ENCODE measurements around the gene UBE2D4.
A peak's percentile ranks its signal among the peaks of the same experiment; 100 is the strongest.

The UBE2D4 gene

DNA sequence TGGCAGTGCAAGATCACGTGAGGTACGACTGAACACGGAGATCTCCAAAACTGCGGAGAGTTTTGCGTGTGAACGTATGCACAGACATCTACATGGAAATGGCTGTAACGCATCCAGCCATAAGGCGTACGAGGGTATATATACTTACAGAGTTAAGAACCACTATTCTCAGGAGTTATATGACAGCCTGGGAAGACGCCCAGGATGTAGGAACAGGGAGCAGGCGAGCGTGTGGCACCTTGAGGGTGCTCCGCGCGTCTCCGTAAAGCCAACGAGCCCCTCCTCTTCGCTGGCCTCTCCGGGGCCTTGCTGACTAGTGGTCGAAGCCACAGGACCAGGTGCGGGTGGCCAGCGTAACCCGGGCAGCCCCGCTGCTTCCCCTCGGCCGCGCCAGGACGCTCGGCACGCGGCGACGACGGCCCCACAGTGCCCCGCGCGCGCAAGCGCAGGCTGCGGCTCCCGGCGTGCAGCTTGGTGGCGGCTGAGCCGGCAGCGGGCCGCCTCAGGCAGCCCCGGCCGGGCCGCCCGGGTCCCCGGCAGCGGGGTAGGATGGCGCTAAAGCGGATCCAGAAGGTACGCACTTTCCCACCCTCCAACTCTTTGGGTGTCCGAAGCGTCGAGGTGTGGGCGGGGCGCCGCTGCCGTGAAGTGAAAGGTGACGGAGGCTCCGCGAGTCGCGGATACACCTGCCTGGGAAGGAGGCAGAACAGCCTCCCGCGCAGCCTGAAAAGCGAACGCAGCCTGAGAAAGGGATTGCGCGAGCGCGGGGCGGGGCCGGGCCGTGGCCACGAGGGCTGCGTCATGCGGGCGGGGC lies at the start of gene UBE2D4:
Gene UBE2D4, plus strand, starts transcription at position 453 of the 814 bp plus-strand sequence. Its CDS starts 97 bp downstream, at position 550.
- DNase-seq, result peak; percentile 91
- H3K27ac Mint-ChIP-seq, result peak within 1 kb of the TSS; percentile 97
- peaks cover 19% of the 10 kb centered on the region for H3K36me3 Mint-ChIP-seq (ENCODE audit: low read depth)
- H3K4me1 Mint-ChIP-seq, result peaks cover 32% of the 10 kb centered on the region
- no peaks in the 10 kb centered on the region for H3K27me3 Mint-ChIP-seq
- H3K4me3 Mint-ChIP-seq, result peak within 1 kb of the TSS; percentile 94
- H3K9me3 Mint-ChIP-seq, result no peaks in the 10 kb centered on the region
- peak; percentile 95 for ATAC-seq

DNA sequence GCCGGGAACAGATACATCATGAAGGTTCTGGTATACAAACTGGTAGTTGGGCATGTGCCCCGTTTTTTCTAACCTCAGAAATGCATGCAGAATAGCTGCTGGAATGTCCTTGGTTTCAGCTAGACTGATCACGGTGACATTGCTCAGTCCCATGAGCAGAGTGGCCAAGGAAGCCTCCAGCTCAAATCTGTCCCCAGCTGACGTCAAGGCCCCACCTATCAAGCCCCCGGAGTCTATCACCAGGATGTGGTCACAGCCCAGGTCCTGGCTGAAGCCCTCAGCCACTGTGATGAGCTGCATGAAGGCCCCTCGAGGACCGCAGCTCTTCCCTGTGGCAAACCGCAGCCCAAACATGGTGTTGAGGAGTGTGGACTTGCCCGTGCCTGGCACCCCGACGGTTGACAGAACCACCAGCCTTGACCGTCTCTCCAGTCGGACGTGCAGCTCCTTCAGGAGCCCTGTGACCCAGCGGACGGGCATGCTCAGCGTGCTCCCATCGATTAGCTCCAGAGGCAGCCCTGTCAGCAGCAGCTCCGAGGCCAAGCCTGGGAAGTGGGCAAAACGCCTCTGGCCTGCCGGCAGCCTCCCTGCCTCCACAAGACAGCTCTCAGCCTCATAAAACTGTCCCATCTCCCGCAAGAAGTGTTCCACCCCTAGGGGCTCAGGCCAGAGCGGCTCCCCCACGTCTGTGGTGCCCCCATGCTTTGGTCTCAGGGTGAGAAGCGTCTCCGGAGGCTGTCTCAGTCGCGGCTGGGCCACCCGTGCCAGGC lies 49.1 kb upstream of the UBE2D4 start:
- no peak overlapping the region for H3K27ac Mint-ChIP-seq

DNA sequence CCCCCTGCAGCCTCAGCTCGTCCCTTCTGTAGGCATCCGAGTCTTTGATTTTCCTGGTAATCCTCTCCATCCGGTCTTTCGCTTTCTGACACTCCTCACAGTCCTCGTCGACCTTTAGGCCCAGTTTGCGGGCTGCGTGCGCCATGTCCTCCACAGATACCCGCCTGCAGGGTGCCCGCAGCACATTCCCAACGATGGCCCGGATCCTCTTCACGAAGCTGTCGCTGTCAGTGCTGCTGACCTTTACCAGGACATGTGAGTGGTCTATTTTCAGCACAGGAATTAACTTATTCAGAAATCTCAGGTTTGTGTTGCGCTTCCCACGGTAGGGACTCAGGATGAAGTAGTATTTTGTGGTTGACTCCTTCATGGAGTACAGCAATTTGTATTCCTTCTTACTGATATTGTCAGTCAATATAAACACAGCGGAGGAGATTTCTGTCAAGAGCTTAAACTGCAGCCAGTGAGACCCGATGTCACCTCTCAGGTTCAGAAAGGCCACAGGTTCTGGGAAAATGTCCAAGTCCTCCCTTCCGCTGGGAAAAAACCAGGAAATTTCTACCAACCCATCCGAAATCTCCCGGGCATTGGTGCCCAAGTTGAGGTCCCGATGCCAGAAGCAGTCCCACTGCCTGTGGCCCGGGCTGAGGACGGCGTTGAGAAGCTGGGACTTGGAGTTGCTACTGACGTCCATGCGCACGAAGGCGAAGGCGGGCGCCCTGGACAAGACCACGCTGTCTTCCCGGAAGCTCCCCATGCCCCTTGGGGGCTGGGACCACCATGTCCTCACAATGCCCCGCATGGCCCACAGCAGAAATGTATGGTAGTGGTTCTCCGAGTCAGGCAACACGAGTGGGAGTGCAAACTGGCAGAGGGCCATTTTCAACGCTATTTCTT lies 48.0 kb upstream of the UBE2D4 start:
- ATAC-seq (no peak), DNase-seq (no peak)
- Mint-ChIP-seq H3K27ac (no peak overlapping the region), H3K4me3 (no peak overlapping the region), H3K9me3 (no peaks in the 10 kb centered on the region), H3K4me1 (no peaks in the 10 kb centered on the region), H3K36me3 (ENCODE audit: low read depth) (peaks cover 32% of the 10 kb centered on the region), H3K27me3 (no peaks in the 10 kb centered on the region)

More for the DNA sequence above, 49.1 kb upstream of the UBE2D4 start:
- no peaks in the 10 kb centered on the region for H3K9me3 Mint-ChIP-seq
- DNase-seq, result no peak
- no peak for ATAC-seq
- no peak overlapping the region for H3K4me3 Mint-ChIP-seq
- no peaks in the 10 kb centered on the region for H3K27me3 Mint-ChIP-seq
- peaks cover 10% of the 10 kb centered on the region for H3K4me1 Mint-ChIP-seq
- H3K36me3 Mint-ChIP-seq (ENCODE audit: low read depth), result peaks cover 29% of the 10 kb centered on the region

DNA sequence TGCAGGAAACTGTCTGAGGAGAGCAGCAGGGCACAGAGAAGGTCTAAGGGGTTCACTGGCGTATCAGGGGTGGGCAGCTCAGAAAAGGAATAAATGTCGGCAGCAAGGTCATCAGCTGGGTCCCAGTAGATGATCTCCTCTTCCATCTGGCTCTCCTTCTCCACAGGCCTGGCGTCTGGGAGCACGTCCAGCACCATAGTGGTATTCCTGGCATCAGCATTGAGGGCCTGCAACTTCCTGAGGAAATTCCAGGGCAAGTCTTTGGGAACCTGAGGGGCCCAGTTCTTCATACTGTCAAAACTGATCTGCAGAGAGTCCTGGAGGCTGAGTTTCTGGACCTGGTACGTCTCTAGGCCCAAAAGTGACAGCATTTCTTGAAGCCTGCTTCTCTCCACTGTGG lies 47.4 kb upstream of the UBE2D4 start:
- Mint-ChIP-seq H3K36me3 (ENCODE audit: low read depth) (peaks cover 33% of the 10 kb centered on the region), H3K9me3 (no peaks in the 10 kb centered on the region), H3K27me3 (no peaks in the 10 kb centered on the region), H3K4me1 (no peaks in the 10 kb centered on the region), H3K27ac (no peak overlapping the region), H3K4me3 (no peak overlapping the region)
- DNase-seq (no peak), ATAC-seq (no peak)

DNA sequence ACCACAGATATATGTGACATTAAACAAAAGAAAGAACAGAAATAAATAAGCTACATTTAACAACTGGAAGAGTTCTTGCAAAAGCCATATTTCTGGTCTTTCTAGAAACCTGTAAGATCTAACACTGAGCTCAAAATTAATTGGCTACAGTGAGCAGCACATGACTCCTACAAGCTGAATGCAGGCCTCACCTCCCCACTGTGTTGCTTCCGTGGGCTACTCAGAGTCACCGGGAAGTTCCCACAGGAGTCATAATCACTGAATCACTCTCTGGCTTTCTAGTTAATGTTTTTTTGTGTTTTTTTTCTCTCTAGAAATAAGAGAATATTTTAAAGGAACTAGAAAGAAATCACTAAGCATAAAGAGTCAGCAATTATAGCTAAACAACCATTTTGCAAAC lies 46.8 kb upstream of the UBE2D4 start:
- no peak overlapping the region for H3K27ac Mint-ChIP-seq
- DNase-seq, result no peak

DNA sequence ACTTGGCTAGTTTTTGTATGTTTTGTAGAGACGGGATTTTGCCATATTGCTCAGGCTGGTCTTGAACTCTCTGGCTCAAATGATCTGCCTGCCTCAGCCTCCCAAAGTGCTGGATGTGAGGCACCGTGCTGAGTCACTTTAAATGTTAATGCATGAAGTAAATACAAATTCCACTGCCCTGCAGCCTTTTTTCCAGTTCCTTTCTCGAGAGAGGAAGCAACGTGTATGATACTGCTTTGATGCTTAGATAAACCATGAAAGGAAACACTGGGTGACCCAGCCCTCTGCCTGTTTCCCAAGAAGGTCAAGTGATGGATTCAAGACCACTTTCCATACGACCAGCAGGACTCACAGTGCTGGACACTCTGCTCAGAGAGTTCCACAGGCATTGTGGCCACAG lies 45.6 kb upstream of the UBE2D4 start:
- no peak overlapping the region for H3K27ac Mint-ChIP-seq
- H3K36me3 Mint-ChIP-seq (ENCODE audit: low read depth), result peaks cover 38% of the 10 kb centered on the region
- H3K4me1 Mint-ChIP-seq, result no peaks in the 10 kb centered on the region
- no peaks in the 10 kb centered on the region for H3K9me3 Mint-ChIP-seq
- DNase-seq (no peak), ATAC-seq (no peak)
- no peaks in the 10 kb centered on the region for H3K27me3 Mint-ChIP-seq
- no peak overlapping the region for H3K4me3 Mint-ChIP-seq

More for the DNA sequence above, 46.8 kb upstream of the UBE2D4 start:
- ATAC-seq, result no peak
- no peaks in the 10 kb centered on the region for H3K9me3 Mint-ChIP-seq
- H3K27me3 Mint-ChIP-seq, result no peaks in the 10 kb centered on the region
- peaks cover 37% of the 10 kb centered on the region for H3K36me3 Mint-ChIP-seq (ENCODE audit: low read depth)
- no peaks in the 10 kb centered on the region for H3K4me1 Mint-ChIP-seq
- no peak overlapping the region for H3K4me3 Mint-ChIP-seq

DNA sequence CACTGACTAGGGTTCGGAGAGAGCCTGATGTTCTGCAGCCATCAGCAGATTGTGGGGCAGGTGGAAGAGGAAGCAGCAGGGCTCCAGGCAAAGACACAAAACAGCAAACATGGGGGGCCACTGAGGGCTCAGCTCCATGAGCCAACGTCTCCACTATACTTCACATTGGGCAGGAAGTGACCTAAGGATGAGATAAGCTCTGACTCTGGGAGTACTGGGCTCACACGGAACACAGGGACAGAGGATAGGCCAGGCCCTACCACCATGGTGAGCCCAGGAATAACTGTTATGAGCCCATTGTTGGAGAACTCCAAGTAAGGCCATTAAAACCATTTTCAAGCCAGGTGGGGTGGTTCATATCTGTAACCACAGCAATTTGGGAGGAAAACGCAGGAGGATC lies 42.0 kb upstream of the UBE2D4 start:
- no peak for ATAC-seq
- no peak overlapping the region for H3K4me3 Mint-ChIP-seq
- H3K4me1 Mint-ChIP-seq, result peaks cover 6% of the 10 kb centered on the region
- no peaks in the 10 kb centered on the region for H3K27me3 Mint-ChIP-seq
- no peak overlapping the region for H3K27ac Mint-ChIP-seq
- H3K36me3 Mint-ChIP-seq (ENCODE audit: low read depth), result peaks cover 26% of the 10 kb centered on the region
- H3K9me3 Mint-ChIP-seq, result no peaks in the 10 kb centered on the region
- DNase-seq, result no peak

DNA sequence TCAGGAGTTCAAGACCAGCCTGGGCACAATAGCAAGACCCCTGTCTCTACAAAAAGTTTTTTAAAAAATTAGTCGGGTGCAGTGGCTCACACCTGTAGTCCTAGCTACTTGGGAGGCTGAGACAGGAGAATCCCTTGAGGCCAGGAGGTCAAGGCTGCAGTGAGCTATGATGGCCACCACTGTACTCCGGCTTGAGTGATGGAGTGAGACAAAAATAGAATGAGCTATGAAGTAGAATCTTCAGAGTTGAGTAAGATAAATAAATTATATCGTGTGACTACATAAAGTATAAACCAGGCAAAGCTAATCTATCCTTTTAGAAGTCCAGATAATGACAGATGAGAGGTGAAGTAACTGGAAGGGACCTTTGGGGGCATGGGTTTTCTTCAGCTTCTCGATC lies 41.6 kb upstream of the UBE2D4 start:
- H3K4me3 Mint-ChIP-seq, result no peak overlapping the region
- peaks cover 25% of the 10 kb centered on the region for H3K36me3 Mint-ChIP-seq (ENCODE audit: low read depth)
- ATAC-seq, result no peak
- H3K27ac Mint-ChIP-seq, result no peak overlapping the region
- H3K4me1 Mint-ChIP-seq, result peaks cover 10% of the 10 kb centered on the region
- H3K9me3 Mint-ChIP-seq, result no peaks in the 10 kb centered on the region
- H3K27me3 Mint-ChIP-seq, result no peaks in the 10 kb centered on the region
- no peak for DNase-seq

DNA sequence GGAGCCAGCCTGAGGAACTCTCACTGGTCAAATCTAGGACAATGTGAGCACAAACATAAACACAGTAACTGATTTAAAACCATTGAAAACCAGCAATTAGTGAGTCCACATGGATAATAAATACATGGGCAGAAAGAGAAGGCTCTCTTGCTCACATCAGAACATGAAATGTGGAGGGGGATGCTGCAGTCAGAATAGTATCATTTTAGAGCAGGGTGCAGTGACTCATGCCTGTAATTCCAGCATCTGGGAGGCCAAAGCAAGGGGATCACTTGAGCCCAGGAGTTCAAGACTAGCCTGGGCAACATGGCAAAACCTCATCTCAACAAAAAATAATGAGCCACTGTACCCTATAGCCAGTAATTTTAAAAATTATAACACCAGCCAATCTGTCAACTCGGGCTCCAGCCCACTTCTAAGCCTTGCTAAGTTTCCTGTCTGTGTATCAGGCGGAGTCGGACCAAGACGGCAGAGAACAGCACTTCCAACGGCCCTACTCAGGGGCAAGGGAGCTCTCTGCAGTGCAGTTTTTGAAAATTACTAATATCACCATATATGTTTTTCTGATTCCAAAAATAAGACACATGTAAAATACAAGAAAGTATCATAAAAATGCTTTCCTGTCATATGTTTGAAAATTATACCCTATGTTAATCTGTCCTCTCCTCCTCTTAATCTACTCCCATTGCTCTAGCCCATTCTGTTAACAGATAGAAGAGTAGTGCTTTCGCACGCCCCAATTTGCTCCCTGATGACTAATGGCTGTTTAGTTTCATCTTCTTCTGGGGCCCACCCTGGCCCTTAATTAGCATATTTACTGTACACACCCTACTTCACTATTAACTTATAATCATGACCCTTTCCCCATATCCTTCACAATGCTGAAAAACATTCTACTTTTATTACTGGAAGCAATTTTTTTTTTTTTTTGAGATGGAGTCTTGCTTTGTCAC lies 37.0 kb upstream of the UBE2D4 start:
- DNase-seq, result no peak
- peaks cover 34% of the 10 kb centered on the region for H3K4me1 Mint-ChIP-seq
- H3K4me3 Mint-ChIP-seq, result no peak overlapping the region
- H3K27me3 Mint-ChIP-seq, result no peaks in the 10 kb centered on the region
- no peaks in the 10 kb centered on the region for H3K9me3 Mint-ChIP-seq
- no peak overlapping the region for H3K27ac Mint-ChIP-seq
- H3K36me3 Mint-ChIP-seq (ENCODE audit: low read depth), result peaks cover 5% of the 10 kb centered on the region
- peak; percentile 59 for ATAC-seq

DNA sequence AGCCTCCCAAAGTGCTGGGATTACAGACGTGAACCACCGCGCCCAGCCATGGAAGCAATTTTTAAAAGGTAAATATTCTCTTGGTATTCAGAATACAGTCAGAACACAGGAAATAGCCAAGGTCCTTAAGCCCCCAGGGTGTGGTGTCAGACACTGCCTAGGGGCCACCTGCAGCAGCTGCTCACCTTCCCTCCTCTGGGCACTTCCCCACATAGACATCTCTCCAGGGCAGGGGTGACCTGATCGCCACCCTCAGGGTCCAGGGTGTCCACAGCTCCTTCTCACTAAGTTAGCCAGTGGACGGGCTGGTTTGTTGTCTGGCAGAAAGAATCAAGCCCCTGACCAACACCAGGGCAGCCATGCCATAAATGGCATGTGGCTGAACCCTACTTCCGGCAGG lies 35.8 kb upstream of the UBE2D4 start:
- H3K9me3 Mint-ChIP-seq, result no peaks in the 10 kb centered on the region
- ATAC-seq, result no peak
- H3K36me3 Mint-ChIP-seq (ENCODE audit: low read depth), result peaks cover 9% of the 10 kb centered on the region
- no peaks in the 10 kb centered on the region for H3K27me3 Mint-ChIP-seq
- H3K4me3 Mint-ChIP-seq, result no peak overlapping the region
- H3K4me1 Mint-ChIP-seq, result peaks cover 34% of the 10 kb centered on the region
- no peak overlapping the region for H3K27ac Mint-ChIP-seq
- no peak for DNase-seq

DNA sequence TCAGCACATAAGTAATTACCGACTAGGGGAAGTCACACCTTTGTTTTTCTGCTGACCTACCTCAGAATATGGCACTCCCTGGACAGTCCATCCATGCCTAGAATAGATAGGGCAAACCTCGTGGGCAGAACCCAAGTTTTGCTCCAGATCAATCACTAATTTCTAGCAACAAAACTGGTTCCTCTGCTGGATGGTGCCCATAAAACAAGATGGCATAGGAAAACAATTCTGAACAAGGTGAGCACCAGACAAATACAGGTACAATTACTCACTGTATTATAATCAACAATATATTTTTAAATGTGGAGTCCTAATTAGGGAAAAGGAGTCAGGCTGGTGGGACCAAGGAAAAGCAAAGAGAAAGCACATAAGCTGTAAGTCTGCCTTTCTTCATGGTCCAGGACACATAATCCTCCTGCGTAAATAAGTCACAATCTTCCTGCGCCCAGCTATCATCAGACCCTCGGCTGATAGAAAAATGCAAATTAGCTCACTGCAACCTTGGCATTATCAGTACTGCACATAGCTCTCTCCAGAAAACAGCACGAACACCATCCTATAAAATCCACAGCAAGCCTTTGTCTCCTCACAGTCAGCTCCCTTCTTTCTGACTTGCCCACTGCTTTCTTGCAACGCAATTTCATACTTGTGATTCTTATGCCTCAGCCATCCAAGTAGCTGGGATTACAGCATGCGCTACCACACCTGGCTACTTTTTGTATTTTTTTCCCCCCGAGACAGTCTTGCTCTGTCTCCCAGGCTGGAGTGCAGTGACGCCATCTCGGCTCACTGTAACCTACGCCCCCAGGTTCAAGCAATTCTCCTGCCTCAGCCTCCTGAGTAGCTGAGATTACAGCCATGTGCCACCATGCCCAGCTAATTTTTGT lies 34.9 kb upstream of the UBE2D4 start:
- no peaks in the 10 kb centered on the region for H3K27me3 Mint-ChIP-seq
- no peak overlapping the region for H3K4me3 Mint-ChIP-seq
- peaks cover 8% of the 10 kb centered on the region for H3K36me3 Mint-ChIP-seq (ENCODE audit: low read depth)
- DNase-seq, result no peak
- no peak overlapping the region for H3K27ac Mint-ChIP-seq
- H3K9me3 Mint-ChIP-seq, result no peaks in the 10 kb centered on the region
- no peak for ATAC-seq
- peaks cover 34% of the 10 kb centered on the region for H3K4me1 Mint-ChIP-seq

DNA sequence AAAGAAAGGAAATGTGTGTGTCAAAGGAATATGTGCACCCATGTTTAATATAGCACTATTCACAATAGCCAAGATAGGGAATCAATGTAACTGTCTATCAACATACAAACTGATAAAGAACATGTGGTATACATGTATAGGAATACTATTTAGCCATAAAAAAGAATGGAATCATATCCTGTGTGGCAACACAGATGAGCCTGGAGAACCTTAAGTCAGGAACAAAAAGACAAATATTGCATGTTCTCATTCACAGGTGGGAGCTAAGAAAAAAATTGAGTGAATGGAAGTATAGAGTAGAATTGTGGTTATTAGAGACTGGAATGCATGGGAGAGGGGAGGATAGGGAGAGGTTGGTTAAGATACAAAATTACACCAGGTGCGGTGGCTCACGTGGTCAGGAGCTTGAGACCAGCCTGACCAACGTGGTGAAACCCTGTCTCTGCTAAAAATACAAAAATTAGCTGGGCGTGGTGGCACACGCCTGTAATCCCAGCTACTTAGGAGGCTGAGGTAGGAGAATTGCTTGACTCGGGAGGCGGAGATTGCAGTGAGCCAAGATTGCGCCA lies 30.3 kb upstream of the UBE2D4 start:
- H3K36me3 Mint-ChIP-seq (ENCODE audit: low read depth), result peaks cover 8% of the 10 kb centered on the region
- H3K4me1 Mint-ChIP-seq, result peaks cover 16% of the 10 kb centered on the region
- DNase-seq (no peak), ATAC-seq (no peak)
- H3K27ac Mint-ChIP-seq, result no peak overlapping the region
- no peak overlapping the region for H3K4me3 Mint-ChIP-seq
- H3K9me3 Mint-ChIP-seq, result no peaks in the 10 kb centered on the region
- no peaks in the 10 kb centered on the region for H3K27me3 Mint-ChIP-seq

Data from activated naive CD8-positive, alpha-beta T cell treated with anti-CD3 and anti-CD28 coated beads, Interleukin-2, amount 50 U/mL, for 24 hours (primary cell).